Caco-2 (cell line): ENCODE data around the gene ANKRD23. TPM values are rescaled to one million over a fixed set of nuclear protein-coding genes. Genes with fewer than 3 reads are reported as not detected.
A peak's percentile ranks its signal among the peaks of the same experiment; 100 is the strongest.

Source experiments
- BruUV-seq: library from RNA; stranded (reverse); fragments of 400-500 nt; replicated peaks from 2 replicates; lab custom pipeline; 2021; lab: Mats Ljungman, UMichigan
- CTCF ChIA-PET: fragments of 300-600 bp; sonication (Branson Sonifier 250); formaldehyde crosslinking; loops from one replicate; lab custom pipeline; 2022; ENCODE audit warnings: antibody characterized with exemption; lab: Charles Lee
- POLR2A ChIA-PET: fragments of 300-600 bp; sonication (Branson Sonifier 250); formaldehyde crosslinking; loops from one replicate; lab custom pipeline; 2022; ENCODE audit warnings: antibody characterized with exemption; lab: Charles Lee
- DNase-seq, 2 experiments: peaks; one replicate each; pipeline versions ENCODE4 v3.0.0 to v3.0.0-alpha.2; 2020 to 2022
- H3K27me3 ChIP-seq: replicated peaks from 2 replicates; pipeline ENCODE4 v1.6.0; 2011; ENCODE audit warnings: low read length; ENCODE audit not compliant: control insufficient read depth, insufficient read depth
- H3K36me3 ChIP-seq: 2 replicates; pipeline ENCODE4 v1.5.1; 2011; ENCODE audit warnings: low read length; ENCODE audit not compliant: control insufficient read depth, insufficient read depth
- H3K4me1 ChIP-seq: fragments of 250-450 bp; sonication (Bioruptor Pico); 2 replicates; pipeline ENCODE4 v1.5.1; 2020; ENCODE audit warnings: mild to moderate bottlenecking
- H3K4me3 ChIP-seq: 2 replicates; pipeline ENCODE4 v1.5.1; 2011; ENCODE audit warnings: low read depth, mild to moderate bottlenecking, control low read depth, low read length
- H3K9me3 ChIP-seq: fragments of 250-450 bp; sonication (Bioruptor Pico); 2 replicates; pipeline ENCODE4 v1.5.1; 2020; ENCODE audit warnings: mild to moderate bottlenecking, moderate library complexity
- H3K27ac Mint-ChIP-seq: one replicate; pipeline ENCODE4 v1.8.0; 2022; ENCODE audit warnings: mixed read lengths; ENCODE audit not compliant: unreplicated experiment
- H3K27me3 Mint-ChIP-seq: one replicate; pipeline ENCODE4 v1.8.0; 2022; ENCODE audit warnings: mixed read lengths; ENCODE audit not compliant: insufficient read depth, unreplicated experiment
- H3K36me3 Mint-ChIP-seq: one replicate; pipeline ENCODE4 v1.8.0; 2022; ENCODE audit warnings: mild to moderate bottlenecking, mixed read lengths; ENCODE audit not compliant: insufficient read depth, unreplicated experiment
- H3K4me1 Mint-ChIP-seq: one replicate; pipeline ENCODE4 v1.8.0; 2022; ENCODE audit warnings: low read depth, mixed read lengths; ENCODE audit not compliant: unreplicated experiment
- H3K4me3 Mint-ChIP-seq: one replicate; pipeline ENCODE4 v1.8.0; 2022; ENCODE audit warnings: mild to moderate bottlenecking, moderate library complexity, mixed read lengths; ENCODE audit not compliant: unreplicated experiment
- H3K9me3 Mint-ChIP-seq: one replicate; pipeline ENCODE4 v1.8.0; 2022; ENCODE audit warnings: mixed read lengths; ENCODE audit not compliant: unreplicated experiment
- intact Hi-C: fragments of 100-400 bp; cut with micrococcal nuclease; formaldehyde crosslinking; loops from one replicate; pipeline ENCODE4 v1.10.0; 2022; ENCODE audit not compliant: unreplicated experiment
- total RNA-seq: library from RNA; stranded (reverse); gene quantifications from 2 replicates; pipeline ENCODE4 v1.2.3, GENCODE V29; 2022
- TF ChIP-seq, protein P1 (sequence below), 2 experiments: fragments of 200-600 bp in 1 of 2; IDR thresholded peaks; 1 replicate in 1 of 2; 2 replicates in 1 of 2; pipeline versions ENCODE4 v1.5.1 to v1.8.0; 2011 to 2022; ENCODE audit warnings: antibody characterized with exemption in 1 of 2, control low read depth in 1 of 2, inconsistent platforms in 1 of 2, low read depth in 1 of 2, low read length in 1 of 2, mild to moderate bottlenecking in 1 of 2, moderate library complexity in 1 of 2; ENCODE audit not compliant: insufficient read depth in 1 of 2, severe bottlenecking in 1 of 2, unreplicated experiment in 1 of 2

The ANKRD23 gene
- total RNA-seq, 1 experiment from 2014 or later = 2.5 TPM

DNA sequence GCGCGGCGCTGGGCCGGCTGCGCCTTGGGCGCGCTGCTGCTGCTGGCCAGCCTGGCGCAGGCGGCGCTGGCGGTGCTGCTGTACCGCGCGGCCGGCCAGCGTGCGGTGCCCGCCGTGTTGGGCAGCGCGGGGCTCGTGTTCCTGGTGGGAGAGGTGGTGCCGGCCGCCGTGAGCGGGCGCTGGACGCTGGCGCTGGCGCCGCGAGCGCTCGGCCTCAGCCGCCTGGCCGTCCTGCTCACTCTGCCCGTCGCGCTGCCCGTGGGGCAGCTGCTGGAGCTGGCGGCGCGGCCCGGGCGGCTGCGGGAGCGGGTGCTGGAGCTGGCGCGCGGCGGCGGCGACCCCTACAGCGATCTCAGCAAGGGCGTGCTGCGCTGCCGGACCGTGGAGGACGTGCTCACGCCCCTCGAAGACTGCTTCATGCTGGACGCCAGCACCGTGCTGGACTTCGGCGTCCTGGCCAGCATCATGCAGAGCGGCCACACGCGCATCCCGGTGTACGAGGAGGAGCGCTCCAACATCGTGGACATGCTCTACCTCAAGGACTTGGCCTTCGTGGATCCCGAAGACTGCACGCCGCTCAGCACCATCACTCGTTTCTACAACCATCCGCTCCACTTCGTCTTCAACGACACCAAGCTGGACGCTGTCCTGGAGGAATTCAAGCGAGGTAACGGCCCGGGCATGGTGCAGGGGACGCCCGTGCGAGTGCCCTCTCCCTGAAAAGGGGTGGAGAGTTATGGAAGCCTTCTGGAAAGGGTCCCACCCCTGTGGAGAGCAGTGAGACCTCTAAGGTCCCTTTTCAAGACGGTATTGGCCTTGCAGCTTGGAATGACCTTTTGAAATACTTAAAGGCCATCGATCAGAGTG, 26.8 kb downstream of the ANKRD23 start:
- Mint-ChIP-seq H3K9me3 (no peaks in the 10 kb centered on the region), H3K27me3 (no peaks in the 10 kb centered on the region), H3K4me3 (peak overlapping the region; percentile 84), H3K27ac (no peak overlapping the region), H3K4me1 (peaks cover 44% of the 10 kb centered on the region), H3K36me3 (peaks cover 63% of the 10 kb centered on the region)
- Histone ChIP-seq H3K4me3 (peak overlapping the region; percentile 96), H3K36me3 (peaks cover 3% of the 10 kb centered on the region), H3K4me1 (peaks cover 35% of the 10 kb centered on the region), H3K9me3 (no peaks in the 10 kb centered on the region), H3K27me3 (no peaks in the 10 kb centered on the region)
- POLR2A ChIA-PET = interaction anchor here (0.6 kb wide), 2 partner anchors 54 to 56 kb away, joined by 3 to 5 read pairs; partner anchors contain the start of gene CNNM4
- BruUV-seq = no TSS peak
- no peak for DNase-seq
- intact Hi-C loops = loop anchor here (2.0 to 5.0 kb wide), 3 partner anchors 52 to 180 kb away; partner anchors contain the start of gene KANSL3
- CTCF ChIA-PET = interaction anchor here (0.6 to 1.8 kb wide), 8 partner anchors 16 to 1697 kb away, joined by 3 to 11 read pairs (median 4); partner anchors contain the start of genes ANKRD39 and CNNM4
- TF ChIP-seq, protein P1, sequence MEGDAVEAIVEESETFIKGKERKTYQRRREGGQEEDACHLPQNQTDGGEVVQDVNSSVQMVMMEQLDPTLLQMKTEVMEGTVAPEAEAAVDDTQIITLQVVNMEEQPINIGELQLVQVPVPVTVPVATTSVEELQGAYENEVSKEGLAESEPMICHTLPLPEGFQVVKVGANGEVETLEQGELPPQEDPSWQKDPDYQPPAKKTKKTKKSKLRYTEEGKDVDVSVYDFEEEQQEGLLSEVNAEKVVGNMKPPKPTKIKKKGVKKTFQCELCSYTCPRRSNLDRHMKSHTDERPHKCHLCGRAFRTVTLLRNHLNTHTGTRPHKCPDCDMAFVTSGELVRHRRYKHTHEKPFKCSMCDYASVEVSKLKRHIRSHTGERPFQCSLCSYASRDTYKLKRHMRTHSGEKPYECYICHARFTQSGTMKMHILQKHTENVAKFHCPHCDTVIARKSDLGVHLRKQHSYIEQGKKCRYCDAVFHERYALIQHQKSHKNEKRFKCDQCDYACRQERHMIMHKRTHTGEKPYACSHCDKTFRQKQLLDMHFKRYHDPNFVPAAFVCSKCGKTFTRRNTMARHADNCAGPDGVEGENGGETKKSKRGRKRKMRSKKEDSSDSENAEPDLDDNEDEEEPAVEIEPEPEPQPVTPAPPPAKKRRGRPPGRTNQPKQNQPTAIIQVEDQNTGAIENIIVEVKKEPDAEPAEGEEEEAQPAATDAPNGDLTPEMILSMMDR (IDR thresholded peaks at IDR 0.05; ENCODE audit: insufficient read depth in 1 of 2, low read depth in 1 of 2, low read length in 1 of 2, severe bottlenecking in 1 of 2, unreplicated experiment in 1 of 2) = no peak

DNA sequence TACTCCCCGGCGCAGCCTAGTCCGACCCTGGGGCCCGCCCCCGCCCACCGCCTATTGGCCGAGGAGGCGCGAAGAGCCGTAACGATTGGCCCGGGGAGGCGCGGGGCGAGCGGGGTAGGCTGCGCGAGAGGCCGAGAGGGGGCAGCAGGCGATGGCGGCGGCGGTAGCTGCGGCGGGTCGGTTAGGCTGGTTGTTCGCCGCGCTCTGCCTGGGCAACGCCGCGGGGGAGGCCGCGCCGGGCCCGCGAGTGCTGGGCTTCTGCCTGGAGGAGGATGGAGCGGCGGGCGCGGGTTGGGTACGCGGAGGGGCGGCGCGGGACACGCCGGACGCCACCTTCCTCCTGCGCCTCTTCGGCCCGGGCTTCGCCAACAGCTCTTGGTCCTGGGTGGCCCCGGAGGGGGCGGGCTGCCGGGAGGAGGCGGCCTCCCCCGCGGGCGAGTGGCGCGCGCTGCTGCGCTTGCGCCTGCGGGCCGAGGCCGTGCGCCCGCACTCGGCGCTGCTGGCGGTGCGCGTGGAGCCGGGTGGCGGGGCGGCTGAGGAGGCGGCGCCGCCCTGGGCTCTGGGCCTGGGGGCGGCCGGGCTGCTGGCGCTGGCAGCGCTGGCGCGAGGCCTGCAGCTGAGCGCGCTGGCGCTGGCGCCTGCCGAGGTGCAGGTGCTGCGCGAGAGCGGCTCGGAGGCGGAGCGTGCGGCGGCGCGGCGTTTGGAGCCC, 27.5 kb downstream of the ANKRD23 start, which contains the start of gene CNNM3:
Gene CNNM3, plus strand, starts transcription at position 142 of the 709 bp plus-strand sequence. Its CDS starts 10 bp downstream, at position 152.
- Mint-ChIP-seq H3K9me3 (no peaks in the 10 kb centered on the region), H3K4me1 (peaks cover 42% of the 10 kb centered on the region), H3K36me3 (peaks cover 55% of the 10 kb centered on the region), H3K4me3 (peak within 1 kb of the TSS; percentile 84), H3K27ac (peak within 1 kb of the TSS; percentile 42), H3K27me3 (no peaks in the 10 kb centered on the region)
- Histone ChIP-seq H3K4me3 (peak within 1 kb of the TSS; percentile 96), H3K9me3 (no peaks in the 10 kb centered on the region), H3K4me1 (peaks cover 32% of the 10 kb centered on the region), H3K36me3 (peaks cover 3% of the 10 kb centered on the region), H3K27me3 (no peaks in the 10 kb centered on the region)
- intact Hi-C loops = loop anchor here (2.0 to 5.0 kb wide), 3 partner anchors 53 to 179 kb away; partner anchors contain the start of gene KANSL3
- no TSS peak for BruUV-seq
- CTCF ChIA-PET = interaction anchor here (0.8 to 1.8 kb wide), 7 partner anchors 15 to 55 kb away, joined by 3 to 11 read pairs (median 4); partner anchors contain the start of genes ANKRD39 and CNNM4
- POLR2A ChIA-PET = interaction anchor here (0.5 to 0.6 kb wide), 3 partner anchors 42 to 55 kb away, joined by 5 to 10 read pairs (median 7); partner anchors contain the start of gene CNNM4
- DNase-seq = peak; percentile 97 to 99
- TF ChIP-seq, protein P1 (IDR thresholded peaks at IDR 0.05; ENCODE audit: insufficient read depth in 1 of 2, low read depth in 1 of 2, low read length in 1 of 2, severe bottlenecking in 1 of 2, unreplicated experiment in 1 of 2) = peak; percentile 60 to 72
